Right lobe of liver (tissue), 6 donors: ENCODE results near the gene HTN1. TPM values are rescaled to one million over a fixed set of nuclear protein-coding genes. Genes with fewer than 3 reads are reported as not detected.
"Not testable (repeated sequence)": the region's sequence is repeated elsewhere in the genome, so short reads cannot be mapped to it uniquely, and the experiment has no call there.

ENCODE experiments used
- ATAC-seq, 4 donors: fragments of 200-7000 bp; cut with Tn5 transposase; one replicate each; pipeline ENCODE4 v1.9.1; 2020; ENCODE audit warnings: mild to moderate bottlenecking in 4 of 4, moderate library complexity in 4 of 4
- DNase-seq, 3 donors: peaks; one replicate each; pipeline ENCODE4 v3.0.0-alpha.2; 2020
- H3K27ac ChIP-seq, 3 donors: fragments of 200-600 bp; one replicate each; pipeline ENCODE4 v1.8.0; 2022
- H3K27me3 ChIP-seq, 2 donors: fragments of 200-600 bp; one replicate each; pipeline ENCODE4 v1.8.0; 2022
- H3K36me3 ChIP-seq, 4 donors: fragments of 200-600 bp; sonication (generic) in 1 of 4; one replicate each; pipeline versions ENCODE4 v1.5.1 to v1.8.0; 2017 to 2022; ENCODE audit warnings: control low read depth in 1 of 4
- H3K4me1 ChIP-seq, 4 donors: fragments of 200-600 bp; sonication (generic) in 1 of 4; one replicate each; pipeline versions ENCODE4 v1.5.1 to v1.8.0; 2017 to 2022; ENCODE audit warnings: control low read depth in 1 of 4
- H3K4me3 ChIP-seq, 3 donors: fragments of 200-600 bp; one replicate each; pipeline ENCODE4 v1.8.0; 2022
- H3K9me3 ChIP-seq, 4 donors: fragments of 200-600 bp; sonication (generic) in 1 of 4; one replicate each; pipeline versions ENCODE4 v1.5.1 to v1.8.0; 2017 to 2022; ENCODE audit warnings: control low read depth in 1 of 4
- POLR2A ChIP-seq: fragments of 450-650 bp; IDR thresholded peaks from one replicate; pipeline ENCODE4 v1.6.1; 2017; ENCODE audit warnings: antibody characterized with exemption, mild to moderate bottlenecking
- WGBS: methylation state at CpG from one replicate; pipeline ENCODE4 v1.1.6; 2018; ENCODE audit warnings: low coverage, low lambda C conversion rate; ENCODE audit not compliant: insufficient coverage; ENCODE audit errors: missing lambda C conversion rate; 5-methylcytosine and 5-hydroxymethylcytosine counted together
- intact Hi-C, 2 donors: fragments of 100-400 bp; cut with DNase I; formaldehyde crosslinking; loops; one replicate each; pipeline versions ENCODE4 v1.11.2 to v1.14.1; 2022
- long read RNA-seq: library from polyadenylated mRNA; unstranded; transcript quantifications from one replicate; pipeline ENCODE4 v2.0.0, GENCODE V29; 2019
- total RNA-seq, 6 experiments: library from RNA; depleted of rRNA in 2 of 6; stranded (reverse); fragments of >200 nt in 2 of 6; fragmentation: NEBNext Ultra II Directional in 3 of 6; extraction: Animal tissue kit (Norgen Biotek cat#: 25700) in 3 of 6; gene quantifications; one replicate each; pipeline versions ENCODE4 v1.1.0 to v1.2.4, GENCODE V29; 2016 to 2023
- TF ChIP-seq, protein P1 (sequence below), 4 donors: fragments of 200-600 bp in 3 of 4; fragments of 450-650 bp in 1 of 4; IDR thresholded peaks; one replicate each; pipeline versions ENCODE4 v1.5.1 to v1.8.0; 2016 to 2022; ENCODE audit warnings: antibody characterized with exemption in 4 of 4, mild to moderate bottlenecking in 2 of 4
- donor health status: DM: no; HTN: yes; CAD: no.
- donor health status: DM: no; HTN: no; CAD: no.
- donor health status: DM: no; HTN: no; CAD: no.
- donor health status: DM: no; HTN: yes; CAD: no.
- donor health status: DM: no; HTN: yes; CAD: no.

HTN1 gene
- total RNA-seq, result not detected
- long read RNA-seq, result 0 reads

DNA sequence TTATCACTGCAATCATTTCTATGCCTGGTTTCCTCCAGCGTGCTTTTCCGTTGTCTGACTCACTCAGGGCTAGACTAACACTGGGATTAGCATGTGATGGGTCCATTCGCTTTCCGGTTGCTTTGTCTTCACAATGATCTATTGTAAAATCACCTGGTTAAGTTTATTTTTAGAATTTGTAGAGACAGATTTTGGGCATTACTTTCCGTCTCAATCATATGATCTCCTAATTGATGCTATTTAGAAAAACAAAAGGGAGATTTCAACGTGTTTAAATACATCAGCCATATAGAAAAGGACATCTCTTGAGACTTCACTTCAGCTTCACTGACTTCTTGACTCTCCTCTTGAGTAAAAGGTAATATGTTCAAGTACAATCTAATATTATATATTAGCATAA, at the start of gene HTN1:
Gene HTN1, plus strand, starts transcription at position 301 of the 400 bp plus-strand sequence. CDS start 2,639 bp downstream, outside the sequence.
- H3K9me3 ChIP-seq, H3K4me1 ChIP-seq, H3K4me3 ChIP-seq, H3K36me3 ChIP-seq, H3K27ac ChIP-seq, ATAC-seq, intact Hi-C loops, H3K27me3 ChIP-seq, DNase-seq: not testable (repeated sequence)
- WGBS, result 63% methylated on average over 4 of the region's 6 CpGs

DNA sequence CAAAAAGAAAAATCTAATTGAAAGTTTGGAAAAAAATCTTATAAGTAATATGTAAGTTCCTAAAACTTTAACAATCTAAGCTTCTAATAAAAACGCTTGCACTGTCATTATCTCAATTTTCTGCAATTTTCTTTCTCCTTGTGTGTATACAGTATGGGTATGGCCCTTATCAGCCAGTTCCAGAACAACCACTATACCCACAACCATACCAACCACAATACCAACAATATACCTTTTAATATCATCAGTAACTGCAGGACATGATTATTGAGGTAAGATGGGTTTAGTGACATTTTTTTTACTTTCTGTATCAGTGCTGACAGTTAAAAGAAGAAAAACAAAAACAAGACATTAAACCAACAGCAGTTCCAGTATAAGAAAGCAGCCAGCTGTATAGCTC, 49.5 kb upstream of the HTN1 start:
- Histone ChIP-seq H3K9me3 (no peaks in the 10 kb centered on the region), H3K27ac (no peak overlapping the region), H3K36me3 (no peaks in the 10 kb centered on the region), H3K4me3 (no peak overlapping the region), H3K4me1 (no peaks in the 10 kb centered on the region), H3K27me3 (no peaks in the 10 kb centered on the region)
- DNase-seq, result no peak
- TF ChIP-seq, protein P1, sequence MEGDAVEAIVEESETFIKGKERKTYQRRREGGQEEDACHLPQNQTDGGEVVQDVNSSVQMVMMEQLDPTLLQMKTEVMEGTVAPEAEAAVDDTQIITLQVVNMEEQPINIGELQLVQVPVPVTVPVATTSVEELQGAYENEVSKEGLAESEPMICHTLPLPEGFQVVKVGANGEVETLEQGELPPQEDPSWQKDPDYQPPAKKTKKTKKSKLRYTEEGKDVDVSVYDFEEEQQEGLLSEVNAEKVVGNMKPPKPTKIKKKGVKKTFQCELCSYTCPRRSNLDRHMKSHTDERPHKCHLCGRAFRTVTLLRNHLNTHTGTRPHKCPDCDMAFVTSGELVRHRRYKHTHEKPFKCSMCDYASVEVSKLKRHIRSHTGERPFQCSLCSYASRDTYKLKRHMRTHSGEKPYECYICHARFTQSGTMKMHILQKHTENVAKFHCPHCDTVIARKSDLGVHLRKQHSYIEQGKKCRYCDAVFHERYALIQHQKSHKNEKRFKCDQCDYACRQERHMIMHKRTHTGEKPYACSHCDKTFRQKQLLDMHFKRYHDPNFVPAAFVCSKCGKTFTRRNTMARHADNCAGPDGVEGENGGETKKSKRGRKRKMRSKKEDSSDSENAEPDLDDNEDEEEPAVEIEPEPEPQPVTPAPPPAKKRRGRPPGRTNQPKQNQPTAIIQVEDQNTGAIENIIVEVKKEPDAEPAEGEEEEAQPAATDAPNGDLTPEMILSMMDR (IDR thresholded peaks at IDR 0.05), result no peak
- no peak for TF ChIP-seq POLR2A
- 68% methylated on average over 1 of the region's 1 CpG for WGBS
- no peak for ATAC-seq
- intact Hi-C loops, result no loop called here

DNA sequence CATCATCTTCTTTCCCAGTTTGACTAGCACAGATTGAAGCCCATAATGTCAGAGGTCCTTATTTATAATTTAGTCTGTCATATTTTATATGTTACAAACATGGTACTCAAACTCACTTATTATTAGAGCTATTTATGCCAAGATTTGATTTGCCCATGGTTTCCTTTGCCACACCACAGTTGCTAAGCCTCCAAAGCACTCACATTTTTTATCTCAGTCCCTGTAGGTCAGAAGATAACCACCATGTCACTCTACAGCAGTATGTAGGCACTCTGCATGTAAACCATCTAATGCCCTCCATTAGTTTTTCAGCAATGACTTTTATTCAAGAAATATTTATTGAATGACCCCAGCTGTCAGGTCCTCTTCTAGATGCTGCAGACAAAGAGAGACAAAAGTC, 47.7 kb upstream of the HTN1 start:
- no peaks in the 10 kb centered on the region for H3K4me1 ChIP-seq
- intact Hi-C loops, result no loop called here
- H3K4me3 ChIP-seq, result no peak overlapping the region
- TF ChIP-seq POLR2A, result no peak
- TF ChIP-seq, protein P1 (IDR thresholded peaks at IDR 0.05), result no peak
- ATAC-seq (no peak), DNase-seq (no peak)
- no peaks in the 10 kb centered on the region for H3K36me3 ChIP-seq
- no peaks in the 10 kb centered on the region for H3K9me3 ChIP-seq
- no peak overlapping the region for H3K27ac ChIP-seq
- no peaks in the 10 kb centered on the region for H3K27me3 ChIP-seq

DNA sequence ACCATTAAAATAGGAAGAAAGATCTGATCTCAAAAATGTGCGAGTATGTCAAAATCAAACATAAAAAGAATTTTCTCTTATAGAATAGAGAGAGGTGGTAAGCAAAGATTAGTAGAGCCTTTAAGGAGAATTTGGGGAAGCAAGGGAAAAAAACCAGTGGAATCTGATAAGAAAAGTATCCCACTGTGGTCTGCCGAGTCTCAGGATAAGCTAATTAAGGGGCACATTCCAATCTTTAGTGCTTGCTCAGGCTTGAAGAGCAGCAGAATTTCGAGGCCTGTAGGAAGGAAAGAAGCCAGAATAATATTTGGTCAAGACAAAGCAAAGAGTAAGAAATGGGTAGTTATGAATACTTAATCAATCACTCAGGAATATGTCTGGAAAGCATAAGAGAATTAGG, 41.5 kb upstream of the HTN1 start:
- ATAC-seq (no peak), DNase-seq (no peak)
- TF ChIP-seq POLR2A, result no peak
- H3K27ac ChIP-seq, result no peak overlapping the region
- H3K36me3 ChIP-seq, result no peaks in the 10 kb centered on the region
- intact Hi-C loops, result no loop called here
- no peaks in the 10 kb centered on the region for H3K4me1 ChIP-seq
- no peaks in the 10 kb centered on the region for H3K9me3 ChIP-seq
- WGBS, result 41% methylated on average over 3 of the region's 3 CpGs
- H3K27me3 ChIP-seq, result no peaks in the 10 kb centered on the region
- H3K4me3 ChIP-seq, result no peak overlapping the region

DNA sequence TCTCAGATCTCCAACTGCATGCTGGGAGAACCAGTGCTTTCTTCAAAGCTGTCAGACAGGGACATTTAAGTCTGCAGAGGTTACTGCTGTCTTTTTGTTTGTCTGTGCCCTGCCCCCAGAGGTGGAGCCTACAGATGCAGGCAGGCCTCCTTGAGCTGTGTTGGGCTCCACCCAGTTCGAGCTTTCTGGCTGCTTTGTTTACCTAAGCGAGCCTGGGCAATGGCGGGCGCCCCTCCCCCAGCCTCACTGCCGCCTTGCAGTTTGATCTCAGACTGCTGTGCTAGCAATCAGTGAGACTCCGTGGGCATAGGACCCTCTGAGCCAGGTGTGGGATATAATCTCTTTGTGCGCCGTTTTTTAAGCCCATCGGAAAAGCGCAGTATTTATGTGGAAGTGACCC, 31.2 kb upstream of the HTN1 start:
- ATAC-seq, H3K27ac ChIP-seq, DNase-seq, H3K4me1 ChIP-seq, H3K9me3 ChIP-seq, intact Hi-C loops, H3K4me3 ChIP-seq, H3K36me3 ChIP-seq, H3K27me3 ChIP-seq: not testable (repeated sequence)
- WGBS, result 74% methylated on average over 5 of the region's 10 CpGs

DNA sequence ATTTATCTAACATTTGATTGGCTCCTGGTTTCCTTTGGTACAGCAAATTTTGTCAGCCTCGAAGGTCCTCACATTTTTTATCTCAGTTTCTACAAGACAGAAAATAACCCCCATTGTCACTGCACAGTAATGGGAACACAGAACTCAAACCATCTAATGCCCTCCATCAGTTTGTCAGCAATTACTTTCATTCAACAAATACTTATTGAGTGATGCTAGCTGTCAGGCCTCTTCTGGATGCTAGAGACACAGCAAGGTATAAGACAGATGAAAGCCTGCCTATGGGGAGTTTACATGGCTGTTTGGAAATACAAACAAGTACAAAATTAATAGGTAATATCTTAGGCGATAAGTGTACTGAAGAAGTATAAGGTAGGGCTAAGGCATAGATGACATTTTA, 27.0 kb upstream of the HTN1 start:
- WGBS, result 63% methylated on average over 2 of the region's 2 CpGs
- no peak overlapping the region for H3K4me3 ChIP-seq
- H3K9me3 ChIP-seq, result no peaks in the 10 kb centered on the region
- no peaks in the 10 kb centered on the region for H3K4me1 ChIP-seq
- ATAC-seq (no peak), DNase-seq (no peak)
- H3K36me3 ChIP-seq, result no peaks in the 10 kb centered on the region
- intact Hi-C loops, result no loop called here
- no peaks in the 10 kb centered on the region for H3K27me3 ChIP-seq
- no peak overlapping the region for H3K27ac ChIP-seq
- TF ChIP-seq, protein P1 (IDR thresholded peaks at IDR 0.05), result no peak
- no peak for TF ChIP-seq POLR2A
